OCI-LY3 (cell line): ENCODE results near the gene SGSM1.

ENCODE experiments used
- CTCF ChIP-seq: fragments of 200-600, 300-600 bp; sonication (generic); IDR thresholded peaks from 2 replicates; pipeline ENCODE4 v1.5.1; 2014; ENCODE audit warnings: antibody characterized with exemption, low read length, low read depth
- EZH2phosphoT487 ChIP-seq: fragments of 200-600 bp; shearing (Covaris generic); IDR thresholded peaks from 2 replicates; pipeline ENCODE4 v1.6.1; 2018; ENCODE audit warnings: antibody characterized with exemption, mixed run types, low read depth

GRCh38 chr22:24965822-24966626, 160.0 kb downstream of the SGSM1 start:
- TF ChIP-seq CTCF, result no peak
- TF ChIP-seq EZH2phosphoT487, result no peak
